ENCODE data around the gene RNF32. TPM values are rescaled to one million over a fixed set of nuclear protein-coding genes. Genes with fewer than 3 reads are reported as not detected.
"Not testable (repeated sequence)": the region's sequence is repeated elsewhere in the genome, so short reads cannot be mapped to it uniquely, and the experiment has no call there.

Gene RNF32
- total and polyA plus RNA-seq, 12 donors = 0.21 to 1.00 (median 0.39) TPM; not detected in 3

DNA sequence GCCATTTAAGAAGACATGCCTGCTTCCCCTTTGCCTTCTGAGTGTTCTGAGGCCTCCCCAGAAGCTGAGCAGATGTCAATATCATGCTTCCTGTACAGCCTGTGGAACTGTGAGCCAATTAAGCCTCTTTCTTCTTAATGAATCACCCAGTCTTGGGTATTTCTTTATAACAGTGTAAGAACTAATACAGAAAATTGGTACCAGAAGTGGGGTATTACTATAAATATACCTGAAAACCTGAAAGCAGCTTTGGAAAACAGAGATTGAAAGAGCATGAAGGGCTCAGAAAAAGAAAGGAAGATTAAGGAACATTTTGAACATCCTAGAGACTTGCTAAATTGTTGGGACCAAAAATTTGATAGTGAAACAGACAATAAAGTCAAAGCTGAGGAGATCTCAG lies 12.0 kb upstream of the RNF32 start:
- ATAC-seq (no peak), DNase-seq (no peak)
- no peaks in the 10 kb centered on the region for H3K27me3 ChIP-seq
- peaks cover 0 to 26% (median 11%) of the 10 kb centered on the region in 11 donors for H3K9me3 ChIP-seq
- H3K27ac ChIP-seq = no peak overlapping the region
- no peaks in the 10 kb centered on the region for H3K4me1 ChIP-seq
- TF ChIP-seq CTCF (IDR thresholded peaks at IDR 0.05) = no peak
- intact Hi-C loops (cut with DNase I) = no loop called here
- H3K4me3 ChIP-seq = no peak overlapping the region
- H3K36me3 ChIP-seq = no peaks in the 10 kb centered on the region

GRCh38 chr7:156629873-156630272 lies 10.7 kb upstream of the RNF32 start:
- WGBS, 2 donors = 95% methylated on average over 2 of the region's 2 CpGs

DNA sequence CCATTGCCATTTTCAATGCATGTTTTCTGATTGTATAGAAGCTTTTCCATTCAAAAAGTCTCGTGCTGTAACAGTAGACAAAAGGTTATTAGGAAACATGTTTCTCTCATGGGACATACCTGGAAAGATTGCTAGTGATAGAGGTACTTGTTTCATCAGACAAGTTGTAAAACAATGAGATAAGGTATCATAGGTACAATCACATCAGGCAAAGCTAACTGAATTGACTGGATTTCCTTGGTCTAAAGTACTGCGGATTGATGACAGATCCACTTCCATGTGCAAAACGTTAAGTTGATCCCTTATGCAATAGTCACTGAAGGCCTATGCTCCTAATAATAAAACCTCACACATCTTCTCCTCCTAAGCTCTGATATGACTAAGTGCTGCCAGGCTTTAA lies 6.5 kb upstream of the RNF32 start:
- TF ChIP-seq CTCF (IDR thresholded peaks at IDR 0.05) = no peak

More at GRCh38 chr7:156629873-156630272, 10.7 kb upstream of the RNF32 start:
- TF ChIP-seq CTCF (IDR thresholded peaks at IDR 0.05) = no peak
- no peak for DNase-seq
- no peaks in the 10 kb centered on the region for H3K36me3 ChIP-seq
- ATAC-seq = no peak
- intact Hi-C loops (cut with DNase I) = no loop called here
- H3K9me3 ChIP-seq = peaks cover 0 to 26% (median 11%) of the 10 kb centered on the region in 11 donors
- no peaks in the 10 kb centered on the region for H3K27me3 ChIP-seq
- H3K27ac ChIP-seq = no peak overlapping the region
- H3K4me3 ChIP-seq = no peak overlapping the region
- no peaks in the 10 kb centered on the region for H3K4me1 ChIP-seq

DNA sequence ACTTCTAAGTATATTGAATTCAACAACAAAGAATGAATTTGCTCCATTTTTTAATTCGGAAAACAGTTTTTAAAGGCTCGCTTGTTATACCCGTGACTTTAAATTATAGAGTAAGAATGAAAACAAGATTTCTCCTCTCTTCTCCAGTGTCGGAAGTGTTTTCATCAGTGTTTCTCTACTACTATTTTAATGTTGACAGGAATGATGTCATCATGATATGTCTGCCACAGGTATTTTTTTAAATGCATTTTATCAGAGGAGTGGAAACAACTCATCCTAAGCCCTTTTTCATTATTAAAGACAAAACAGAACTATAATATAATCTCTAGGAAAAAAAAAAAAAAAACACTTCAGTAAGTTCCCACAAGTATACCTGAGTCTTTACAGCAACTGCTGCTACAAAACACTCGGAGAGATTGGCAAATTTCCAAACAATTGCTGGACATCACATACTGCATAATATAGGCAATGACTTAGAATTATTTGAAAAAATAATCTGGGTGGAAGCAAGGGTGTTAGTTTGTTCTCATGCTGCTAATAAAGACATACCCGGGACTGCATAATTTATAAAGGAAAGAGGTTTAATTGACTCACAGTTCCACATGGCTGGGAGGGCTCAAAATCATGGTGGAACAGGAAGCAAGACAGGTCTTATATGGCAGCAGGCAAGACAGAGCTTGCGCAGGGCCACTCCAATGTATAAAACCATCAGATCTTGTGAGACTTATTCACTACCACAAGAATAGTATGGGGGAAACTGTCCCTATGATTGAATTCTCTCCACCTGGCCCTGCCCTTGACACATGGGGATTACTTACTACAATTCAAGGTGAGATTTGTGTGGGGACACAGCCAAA lies 4.8 kb upstream of the RNF32 start:
- no peak overlapping the region for H3K4me3 ChIP-seq
- TF ChIP-seq CTCF (IDR thresholded peaks at IDR 0.05) = no peak
- H3K27me3 ChIP-seq = no peaks in the 10 kb centered on the region
- peaks cover 0 to 17% (median 0%) of the 10 kb centered on the region in 11 donors for H3K9me3 ChIP-seq
- WGBS, 2 donors = 82 to 83% methylated on average over 7 of the region's 7 CpGs
- ATAC-seq (no peak), DNase-seq (no peak)
- intact Hi-C loops (cut with DNase I) = loop anchor here in 1 of 10 donors (5.0 kb wide), 1 partner anchor 1927 kb away; no protein-coding TSS in a partner anchor
- no peak overlapping the region for H3K27ac ChIP-seq
- H3K4me1 ChIP-seq = peaks cover 0 to 16% (median 8%) of the 10 kb centered on the region in 9 donors
- no peaks in the 10 kb centered on the region for H3K36me3 ChIP-seq

More for the DNA sequence above, 6.5 kb upstream of the RNF32 start:
- intact Hi-C loops (cut with DNase I) = no loop called here
- no peak overlapping the region for H3K4me3 ChIP-seq
- H3K9me3 ChIP-seq = peaks cover 0 to 20% (median 1%) of the 10 kb centered on the region in 11 donors
- H3K27ac ChIP-seq = no peak overlapping the region
- 73 to 77% methylated on average over 3 of the region's 3 CpGs for WGBS, 2 donors
- DNase-seq (no peak), ATAC-seq (no peak)
- no peaks in the 10 kb centered on the region for H3K27me3 ChIP-seq
- no peaks in the 10 kb centered on the region for H3K36me3 ChIP-seq
- peaks cover 0 to 3% (median 0%) of the 10 kb centered on the region in 9 donors for H3K4me1 ChIP-seq

DNA sequence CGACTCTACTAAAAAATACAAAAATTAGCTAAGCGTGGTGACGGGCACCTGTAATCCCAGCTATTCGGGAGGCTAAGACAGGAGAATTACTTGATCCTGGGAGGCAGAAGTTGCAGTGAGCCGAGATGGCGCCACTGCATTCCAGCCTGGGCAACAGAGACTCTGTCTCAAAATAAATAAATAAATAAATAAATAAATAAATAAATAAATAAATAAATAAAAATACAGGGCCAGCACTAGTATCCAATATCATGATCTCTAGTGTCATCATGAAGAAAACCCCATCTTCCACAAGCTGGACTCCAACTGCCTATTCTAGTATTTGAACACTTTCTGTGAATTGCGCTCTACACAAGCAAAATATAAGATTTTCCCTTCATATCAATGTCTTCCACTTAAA lies 3.5 kb upstream of the RNF32 start:
- H3K36me3 ChIP-seq, ATAC-seq, H3K4me3 ChIP-seq, H3K27ac ChIP-seq, H3K27me3 ChIP-seq, DNase-seq: not testable (repeated sequence)
- WGBS, 2 donors = 98% methylated on average over 7 of the region's 7 CpGs
- intact Hi-C loops (cut with DNase I) = loop anchor here in 1 of 10 donors (5.0 kb wide), 1 partner anchor 1925 kb away; no protein-coding TSS in a partner anchor
- H3K9me3 ChIP-seq = peaks cover 0 to 17% (median 0%) of the 10 kb centered on the region in 11 donors
- peaks cover 0 to 24% (median 13%) of the 10 kb centered on the region in 9 donors for H3K4me1 ChIP-seq

Measured in heart right ventricle (tissue), 16 donors.